ENCODE results near the gene GGCX. TPM values are rescaled to one million over a fixed set of nuclear protein-coding genes. Genes with fewer than 3 reads are reported as not detected.

Gene GGCX
- polyA plus RNA-seq, 3 donors = 34.9 to 47.7 (median 47.2) TPM

Other genes starting within 250 kb of the GGCX start
- gene TGOLN2, start 233.5 kb downstream of the GGCX start, polyA plus RNA-seq (ENCODE audit: insufficient read length in 3 of 3) = 100 to 1,000 TPM; 102 to 149 (median 137) TPM
- gene RETSAT, start 207.0 kb downstream of the GGCX start, polyA plus RNA-seq (ENCODE audit: insufficient read length in 3 of 3) = 10 to 100 TPM; 24.4 to 31.4 (median 26.0) TPM
- 10 to 100 TPM; 22.5 to 38.0 (median 33.1) TPM for gene ELMOD3, start 206.7 kb downstream of the GGCX start, polyA plus RNA-seq (ENCODE audit: insufficient read length in 3 of 3)
- 100 to 1,000 TPM; 113 to 146 (median 116) TPM for gene CAPG, start 151.1 kb downstream of the GGCX start, polyA plus RNA-seq (ENCODE audit: insufficient read length in 3 of 3)
- gene SH2D6, start 142.8 kb downstream of the GGCX start, polyA plus RNA-seq (ENCODE audit: insufficient read length in 3 of 3) = 1 to 10 TPM in 2 of 3 donors, under 1 TPM in 1; 0.61 to 2.0 (median 1.1) TPM
- 100 to 1,000 TPM; 340 to 430 (median 417) TPM for gene MAT2A, start 22.3 kb downstream of the GGCX start, polyA plus RNA-seq (ENCODE audit: insufficient read length in 3 of 3)
- 100 to 1,000 TPM in 2 of 3 donors, 10 to 100 TPM in 1; 85.7 to 106 (median 103) TPM for gene VAMP8, start 16.1 kb upstream of the GGCX start, polyA plus RNA-seq (ENCODE audit: insufficient read length in 3 of 3)
- 10 to 100 TPM; 39.0 to 46.1 (median 44.5) TPM for gene VAMP5, start 22.9 kb upstream of the GGCX start, polyA plus RNA-seq (ENCODE audit: insufficient read length in 3 of 3)
- gene RNF181, start 34.3 kb upstream of the GGCX start, polyA plus RNA-seq (ENCODE audit: insufficient read length in 3 of 3) = 100 to 1,000 TPM; 136 to 149 (median 144) TPM
- gene TMEM150A, start 41.2 kb upstream of the GGCX start, polyA plus RNA-seq (ENCODE audit: insufficient read length in 3 of 3) = 10 to 100 TPM; 42.7 to 47.0 (median 44.7) TPM
- gene C2orf68, start 50.6 kb upstream of the GGCX start, polyA plus RNA-seq (ENCODE audit: insufficient read length in 3 of 3) = 10 to 100 TPM; 51.7 to 80.5 (median 77.9) TPM
- 10 to 100 TPM; 66.7 to 79.1 (median 70.6) TPM for gene USP39, start 54.7 kb upstream of the GGCX start, polyA plus RNA-seq (ENCODE audit: insufficient read length in 3 of 3)
- under 1 TPM; 0.09 to 0.16 (median 0.15) TPM for gene SFTPB, start 106.7 kb upstream of the GGCX start, polyA plus RNA-seq (ENCODE audit: insufficient read length in 3 of 3)
- 1 to 10 TPM in 1 of 3 donors, under 1 TPM in 2; 0.19 to 1.8 (median 0.51) TPM for gene GNLY, start 132.9 kb upstream of the GGCX start, polyA plus RNA-seq (ENCODE audit: insufficient read length in 3 of 3)
- gene ATOH8, start 192.5 kb upstream of the GGCX start, polyA plus RNA-seq (ENCODE audit: insufficient read length in 3 of 3) = 10 to 100 TPM; 13.0 to 17.6 (median 15.6) TPM

All from renal pelvis (tissue), 3 donors.